DMS79 treated with DMSO at 0.1 percent for 48 hours (cell line): ENCODE measurements around the gene SHISAL1.

Experiments used
- DNase-seq: peaks from one replicate; lab custom pipeline; 2025; lab: John Stamatoyannopoulos, UW

The SHISAL1 gene

GRCh38 chr22:44207981-44208317 is 104.8 kb downstream of the SHISAL1 start:
- DNase-seq = no peak

GRCh38 chr22:44207173-44207980 is 105.4 kb downstream of the SHISAL1 start:
- DNase-seq = no peak

- DNase-seq = no peak
Observed at GRCh38 chr22:44206696-44207095, 106.1 kb downstream of the SHISAL1 start.

- DNase-seq = no peak
Observed at GRCh38 chr22:44206330-44206645, 106.5 kb downstream of the SHISAL1 start.

- no peak for DNase-seq
Observed at GRCh38 chr22:44205516-44206329, 107.0 kb downstream of the SHISAL1 start.

- no peak for DNase-seq
Observed at GRCh38 chr22:44204739-44205515, 107.8 kb downstream of the SHISAL1 start.

GRCh38 chr22:44203203-44203602 is 109.5 kb downstream of the SHISAL1 start:
- no peak for DNase-seq

- peak; percentile 22 for DNase-seq
Observed at GRCh38 chr22:44202261-44202789, 110.4 kb downstream of the SHISAL1 start.

GRCh38 chr22:44201665-44202064 is 111.1 kb downstream of the SHISAL1 start:
- no peak for DNase-seq

GRCh38 chr22:44200855-44201550 is 111.7 kb downstream of the SHISAL1 start:
- no peak for DNase-seq

- DNase-seq = no peak
Observed at GRCh38 chr22:44200451-44200850, 112.3 kb downstream of the SHISAL1 start.

- no peak for DNase-seq
Observed at GRCh38 chr22:44199866-44200265, 112.9 kb downstream of the SHISAL1 start.

GRCh38 chr22:44199164-44199563 is 113.6 kb downstream of the SHISAL1 start:
- no peak for DNase-seq

- no peak for DNase-seq
Observed at GRCh38 chr22:44197271-44197670, 115.5 kb downstream of the SHISAL1 start.

- no peak for DNase-seq
Observed at GRCh38 chr22:44196731-44197131, 116.0 kb downstream of the SHISAL1 start.

- no peak for DNase-seq
Observed at GRCh38 chr22:44196241-44196640, 116.5 kb downstream of the SHISAL1 start.

- no peak for DNase-seq
Observed at GRCh38 chr22:44195189-44195871, 117.4 kb downstream of the SHISAL1 start.

- no peak for DNase-seq
Observed at GRCh38 chr22:44194569-44194968, 118.2 kb downstream of the SHISAL1 start.
